ENCODE data around the gene CHRNA9.

- TF ChIP-seq, protein P1, sequence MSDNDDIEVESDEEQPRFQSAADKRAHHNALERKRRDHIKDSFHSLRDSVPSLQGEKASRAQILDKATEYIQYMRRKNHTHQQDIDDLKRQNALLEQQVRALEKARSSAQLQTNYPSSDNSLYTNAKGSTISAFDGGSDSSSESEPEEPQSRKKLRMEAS (IDR thresholded peaks at IDR 0.05; ENCODE audit: low read depth, low read length): no peak
- TF ChIP-seq POLR2A (IDR thresholded peaks at IDR 0.05; ENCODE audit: extremely low read depth, insufficient read length) (no peak), CTCF (IDR thresholded peaks at IDR 0.05; ENCODE audit: low read depth, low read length) (no peak), MYC (IDR thresholded peaks at IDR 0.05; ENCODE audit: low read depth, low read length) (no peak)
Observed at GRCh38 chr4:40372651-40373050, 37.5 kb downstream of the CHRNA9 start.

Data from NB4 (cell line).